ENCODE measurements around the gene MYRFL.
"Not testable (repeated sequence)": the region's sequence is repeated elsewhere in the genome, so short reads cannot be mapped to it uniquely, and the experiment has no call there.

The MYRFL gene

DNA sequence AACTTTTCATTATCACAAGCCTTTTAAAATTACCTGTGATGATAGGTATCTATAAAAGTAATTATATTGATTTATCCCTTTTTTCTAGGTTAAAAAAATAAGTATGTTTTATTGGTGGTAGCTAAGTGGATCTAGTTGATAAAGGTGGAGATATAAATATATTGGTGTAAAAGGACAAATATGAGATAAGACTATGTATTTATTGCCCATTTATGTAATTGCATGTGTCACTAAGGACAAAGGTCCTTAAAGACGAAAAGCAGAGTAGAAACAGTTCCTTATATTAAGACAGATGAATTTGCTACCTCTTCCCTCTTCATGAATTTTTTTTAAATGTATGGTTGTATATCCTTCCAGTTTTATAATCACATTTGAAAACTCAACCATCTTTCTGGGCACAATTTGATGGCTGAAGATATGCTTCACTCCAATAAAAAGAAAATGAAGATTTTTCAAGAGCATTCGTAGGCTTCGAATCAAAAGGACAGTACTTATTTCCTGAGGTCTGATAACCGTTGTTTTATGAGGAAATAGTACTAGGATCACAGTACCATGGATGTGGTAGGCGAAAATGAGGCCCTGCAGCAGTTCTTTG, at the start of gene MYRFL:
TSS of gene MYRFL (plus strand) at position 262 of the 595 bp plus-strand sequence. CDS start at position 553, 291 bp downstream.
- H3K9me3 ChIP-seq (ENCODE audit: control insufficient read depth in 1 of 2, low read length in 2 of 2) = no peaks in the 10 kb centered on the region
- peak within 1 kb of the TSS; percentile 61 to 64 for H3K9ac ChIP-seq (ENCODE audit: low read depth in 1 of 2, low read length in 2 of 2)
- H3K4me3 ChIP-seq (ENCODE audit: low read depth in 1 of 2, low read length in 2 of 2) = peak within 1 kb of the TSS; percentile 72 to 73
- no peaks in the 10 kb centered on the region for H3K27me3 ChIP-seq (ENCODE audit: control insufficient read depth in 1 of 2, insufficient read depth in 2 of 2, low read length in 2 of 2)
- H3K4me1 ChIP-seq (ENCODE audit: control insufficient read depth in 1 of 2, insufficient read depth in 2 of 2, low read length in 2 of 2) = peaks cover 8 to 24% of the 10 kb centered on the region in 2 donors
- no peaks in the 10 kb centered on the region for H3K36me3 ChIP-seq (ENCODE audit: control insufficient read depth in 1 of 2, insufficient read depth in 2 of 2, low read length in 2 of 2)
- H3K27ac ChIP-seq (ENCODE audit: low read depth, low read length) = peak within 1 kb of the TSS; percentile 11

DNA sequence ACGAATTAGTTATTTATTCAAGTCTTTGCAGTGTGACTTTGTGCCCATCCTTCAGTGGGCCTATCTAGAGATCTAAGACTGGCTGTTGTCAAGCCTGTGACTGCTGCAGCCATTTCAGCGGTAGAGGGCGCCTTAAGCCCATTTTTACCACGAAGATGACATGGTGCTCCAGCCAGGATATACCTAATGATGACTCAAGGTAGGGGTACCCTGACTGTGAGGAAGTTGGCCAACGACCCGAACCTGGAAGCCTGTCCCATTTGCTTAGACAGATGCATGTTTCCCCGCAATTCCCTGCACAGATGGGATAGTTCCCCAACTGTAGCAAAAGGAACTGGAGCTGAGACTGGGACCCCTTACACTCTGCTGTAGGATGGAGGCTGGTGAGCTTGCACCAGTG, 45.1 kb upstream of the MYRFL start:
- Histone ChIP-seq H3K4me3 (ENCODE audit: low read depth in 1 of 2, low read length in 2 of 2) (no peak overlapping the region), H3K27me3 (ENCODE audit: control insufficient read depth in 1 of 2, insufficient read depth in 2 of 2, low read length in 2 of 2) (no peaks in the 10 kb centered on the region), H3K9ac (ENCODE audit: low read depth in 1 of 2, low read length in 2 of 2) (no peak overlapping the region), H3K4me1 (ENCODE audit: control insufficient read depth in 1 of 2, insufficient read depth in 2 of 2, low read length in 2 of 2) (no peaks in the 10 kb centered on the region), H3K9me3 (ENCODE audit: control insufficient read depth in 1 of 2, low read length in 2 of 2) (no peaks in the 10 kb centered on the region), H3K36me3 (ENCODE audit: control insufficient read depth in 1 of 2, insufficient read depth in 2 of 2, low read length in 2 of 2) (peaks cover 0 to 8% of the 10 kb centered on the region in 2 donors), H3K27ac (ENCODE audit: low read depth, low read length) (no peak overlapping the region)

DNA sequence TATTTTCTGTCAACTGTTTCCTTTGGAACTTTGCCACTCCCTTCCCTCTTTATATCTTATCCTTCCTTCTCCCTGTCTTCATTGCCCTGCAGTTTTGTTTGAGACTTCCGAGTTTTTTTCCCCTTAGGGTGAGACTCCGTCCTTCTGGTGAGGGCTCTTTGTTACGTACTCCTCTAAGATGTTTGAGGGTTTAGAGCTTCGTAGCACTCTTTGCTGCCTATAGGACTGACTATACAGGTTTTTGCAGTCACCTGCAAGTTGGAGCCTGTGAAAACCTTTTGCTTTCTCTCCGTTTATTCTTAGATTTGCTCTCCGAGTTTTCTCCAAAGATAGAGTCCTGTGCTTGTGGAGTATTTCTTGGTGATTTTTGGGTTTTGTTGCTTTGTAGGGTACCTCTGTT, 41.7 kb upstream of the MYRFL start:
- no peak overlapping the region for H3K9ac ChIP-seq (ENCODE audit: low read depth in 1 of 2, low read length in 2 of 2)
- no peaks in the 10 kb centered on the region for H3K27me3 ChIP-seq (ENCODE audit: control insufficient read depth in 1 of 2, insufficient read depth in 2 of 2, low read length in 2 of 2)
- no peaks in the 10 kb centered on the region for H3K9me3 ChIP-seq (ENCODE audit: control insufficient read depth in 1 of 2, low read length in 2 of 2)
- no peak overlapping the region for H3K4me3 ChIP-seq (ENCODE audit: low read depth in 1 of 2, low read length in 2 of 2)
- peaks cover 4 to 24% of the 10 kb centered on the region in 2 donors for H3K36me3 ChIP-seq (ENCODE audit: control insufficient read depth in 1 of 2, insufficient read depth in 2 of 2, low read length in 2 of 2)
- no peak overlapping the region for H3K27ac ChIP-seq (ENCODE audit: low read depth, low read length)
- H3K4me1 ChIP-seq (ENCODE audit: control insufficient read depth in 1 of 2, insufficient read depth in 2 of 2, low read length in 2 of 2) = no peaks in the 10 kb centered on the region

DNA sequence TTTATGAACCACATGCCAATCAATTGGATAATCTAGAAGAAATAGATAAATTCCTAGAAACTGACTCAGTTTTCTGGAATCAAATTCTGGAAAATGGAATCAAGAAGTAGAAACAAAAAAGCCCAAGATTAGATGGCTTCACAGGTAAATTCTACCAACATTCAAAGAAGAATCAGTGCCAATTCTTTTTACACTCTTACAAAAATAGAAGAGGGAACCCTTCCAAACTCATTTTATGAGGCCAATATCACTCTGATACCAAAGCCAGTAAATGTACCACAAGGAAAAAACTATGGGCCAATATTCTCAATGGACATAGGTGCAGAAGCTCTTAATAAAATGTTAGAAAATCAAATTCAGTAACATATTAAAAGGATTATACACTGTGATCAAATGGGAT, 35.7 kb upstream of the MYRFL start:
- Histone ChIP-seq H3K27me3 (ENCODE audit: control insufficient read depth in 1 of 2, insufficient read depth in 2 of 2, low read length in 2 of 2) (no peaks in the 10 kb centered on the region), H3K4me3 (ENCODE audit: low read depth in 1 of 2, low read length in 2 of 2) (no peak overlapping the region), H3K9me3 (ENCODE audit: control insufficient read depth in 1 of 2, low read length in 2 of 2) (peaks cover 19 to 23% of the 10 kb centered on the region in 2 donors), H3K36me3 (ENCODE audit: control insufficient read depth in 1 of 2, insufficient read depth in 2 of 2, low read length in 2 of 2) (peaks cover 11 to 24% of the 10 kb centered on the region in 2 donors), H3K4me1 (ENCODE audit: control insufficient read depth in 1 of 2, insufficient read depth in 2 of 2, low read length in 2 of 2) (no peaks in the 10 kb centered on the region), H3K9ac (ENCODE audit: low read depth in 1 of 2, low read length in 2 of 2) (no peak overlapping the region), H3K27ac (ENCODE audit: low read depth, low read length) (no peak overlapping the region)

DNA sequence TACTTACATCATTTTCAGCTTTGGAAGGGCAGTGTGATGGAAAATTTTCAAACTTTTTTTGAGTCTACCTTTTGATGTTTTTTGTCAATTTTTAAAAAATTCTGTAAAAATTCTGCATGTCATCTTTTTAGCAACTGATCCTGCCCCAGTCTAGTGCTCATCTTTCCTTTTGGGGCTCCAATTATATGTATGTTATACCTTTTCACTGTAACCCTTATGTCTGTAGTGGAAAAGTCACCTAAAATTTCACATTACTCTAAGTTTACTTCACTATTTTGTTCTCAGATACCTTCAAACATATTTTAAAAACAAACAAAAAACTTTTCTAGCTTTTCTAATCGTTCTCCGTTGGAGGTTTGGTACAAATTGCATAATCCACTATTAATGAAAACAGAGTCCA, 32.5 kb upstream of the MYRFL start:
- H3K27ac ChIP-seq (ENCODE audit: low read depth, low read length) = no peak overlapping the region
- no peak overlapping the region for H3K9ac ChIP-seq (ENCODE audit: low read depth in 1 of 2, low read length in 2 of 2)
- no peak overlapping the region for H3K4me3 ChIP-seq (ENCODE audit: low read depth in 1 of 2, low read length in 2 of 2)
- H3K36me3 ChIP-seq (ENCODE audit: control insufficient read depth in 1 of 2, insufficient read depth in 2 of 2, low read length in 2 of 2) = peaks cover 18 to 20% of the 10 kb centered on the region in 2 donors
- peaks cover 19 to 23% of the 10 kb centered on the region in 2 donors for H3K9me3 ChIP-seq (ENCODE audit: control insufficient read depth in 1 of 2, low read length in 2 of 2)
- H3K27me3 ChIP-seq (ENCODE audit: control insufficient read depth in 1 of 2, insufficient read depth in 2 of 2, low read length in 2 of 2) = no peaks in the 10 kb centered on the region
- H3K4me1 ChIP-seq (ENCODE audit: control insufficient read depth in 1 of 2, insufficient read depth in 2 of 2, low read length in 2 of 2) = no peaks in the 10 kb centered on the region

DNA sequence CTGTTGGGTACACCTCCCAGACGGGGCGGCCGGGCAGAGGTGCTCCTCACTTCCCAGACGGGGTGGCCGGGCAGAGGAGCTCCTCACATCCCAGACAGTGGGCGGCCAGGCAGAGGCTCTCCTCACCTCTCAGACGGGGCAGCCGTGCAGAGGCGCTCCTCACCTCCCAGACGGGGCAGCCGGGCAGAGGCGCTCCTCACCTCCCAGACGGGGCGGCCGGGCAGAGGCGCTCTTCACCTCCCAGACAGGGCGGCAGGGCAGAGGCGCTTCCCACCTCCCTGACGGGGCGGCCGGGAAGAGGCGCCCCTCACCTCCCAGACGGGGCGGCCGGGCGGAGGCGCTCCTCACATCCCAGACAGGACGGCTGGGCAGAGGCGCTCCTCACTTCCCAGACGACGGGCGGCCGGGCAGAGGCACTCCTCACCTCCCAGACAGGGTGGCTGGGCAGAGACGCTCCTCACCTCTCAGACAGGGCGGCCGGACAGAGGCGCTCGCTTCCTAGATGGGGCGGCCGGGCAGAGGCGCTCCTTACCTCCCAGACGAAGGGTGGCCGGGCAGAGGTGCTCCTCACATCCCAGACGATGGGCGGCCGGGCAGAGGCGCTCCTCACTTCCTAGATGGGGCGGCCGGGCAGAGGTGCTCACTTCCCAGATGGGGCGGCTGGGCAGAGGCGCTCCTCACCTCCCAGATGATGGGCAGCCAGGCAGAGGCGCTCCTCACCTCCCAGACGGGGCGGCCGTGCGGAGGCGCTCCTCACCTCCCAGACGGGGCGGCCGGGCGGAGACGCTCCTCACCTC, 17.7 kb upstream of the MYRFL start:
- H3K27me3 ChIP-seq (ENCODE audit: control insufficient read depth in 1 of 2, insufficient read depth in 2 of 2, low read length in 2 of 2); H3K9ac ChIP-seq (ENCODE audit: low read depth in 1 of 2, low read length in 2 of 2); H3K9me3 ChIP-seq (ENCODE audit: control insufficient read depth in 1 of 2, low read length in 2 of 2); H3K36me3 ChIP-seq (ENCODE audit: control insufficient read depth in 1 of 2, insufficient read depth in 2 of 2, low read length in 2 of 2); H3K4me3 ChIP-seq (ENCODE audit: low read depth in 1 of 2, low read length in 2 of 2); H3K27ac ChIP-seq (ENCODE audit: low read depth, low read length); H3K4me1 ChIP-seq (ENCODE audit: control insufficient read depth in 1 of 2, insufficient read depth in 2 of 2, low read length in 2 of 2): not testable (repeated sequence)

DNA sequence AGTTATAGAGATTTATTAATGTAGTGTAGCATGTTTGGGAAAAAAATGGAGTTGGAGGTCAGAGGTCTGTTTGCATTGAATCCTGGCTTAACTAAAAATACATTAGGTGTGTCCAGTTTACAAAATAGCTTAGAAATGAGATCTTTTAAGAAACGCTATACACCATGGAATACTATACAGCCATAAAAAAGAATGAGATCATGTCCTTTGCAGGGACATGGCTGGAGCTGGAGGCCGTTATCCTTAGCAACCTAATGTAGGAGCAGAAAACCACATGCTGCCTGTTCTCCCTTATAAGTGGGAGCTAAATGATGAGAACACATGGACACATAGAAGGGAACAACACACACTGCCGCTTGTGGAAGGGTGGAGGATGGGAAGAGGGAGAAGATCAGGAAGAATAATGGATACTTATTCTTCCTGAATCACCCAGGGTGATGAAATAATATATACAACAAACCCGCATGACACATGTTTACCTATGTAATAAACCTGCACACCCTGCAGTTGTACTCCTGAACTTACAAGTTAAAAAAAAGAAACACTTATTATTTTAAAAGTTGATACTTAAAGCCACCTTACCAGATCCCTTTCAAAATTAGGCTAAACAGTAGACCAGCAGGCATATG, 14.0 kb upstream of the MYRFL start:
- no peaks in the 10 kb centered on the region for H3K4me1 ChIP-seq (ENCODE audit: control insufficient read depth in 1 of 2, insufficient read depth in 2 of 2, low read length in 2 of 2)
- no peak overlapping the region for H3K9ac ChIP-seq (ENCODE audit: low read depth in 1 of 2, low read length in 2 of 2)
- H3K4me3 ChIP-seq (ENCODE audit: low read depth in 1 of 2, low read length in 2 of 2) = no peak overlapping the region
- peaks cover 0 to 2% of the 10 kb centered on the region in 2 donors for H3K9me3 ChIP-seq (ENCODE audit: control insufficient read depth in 1 of 2, low read length in 2 of 2)
- no peaks in the 10 kb centered on the region for H3K27me3 ChIP-seq (ENCODE audit: control insufficient read depth in 1 of 2, insufficient read depth in 2 of 2, low read length in 2 of 2)
- H3K27ac ChIP-seq (ENCODE audit: low read depth, low read length) = no peak overlapping the region
- H3K36me3 ChIP-seq (ENCODE audit: control insufficient read depth in 1 of 2, insufficient read depth in 2 of 2, low read length in 2 of 2) = peaks cover 0 to 15% of the 10 kb centered on the region in 2 donors

DNA sequence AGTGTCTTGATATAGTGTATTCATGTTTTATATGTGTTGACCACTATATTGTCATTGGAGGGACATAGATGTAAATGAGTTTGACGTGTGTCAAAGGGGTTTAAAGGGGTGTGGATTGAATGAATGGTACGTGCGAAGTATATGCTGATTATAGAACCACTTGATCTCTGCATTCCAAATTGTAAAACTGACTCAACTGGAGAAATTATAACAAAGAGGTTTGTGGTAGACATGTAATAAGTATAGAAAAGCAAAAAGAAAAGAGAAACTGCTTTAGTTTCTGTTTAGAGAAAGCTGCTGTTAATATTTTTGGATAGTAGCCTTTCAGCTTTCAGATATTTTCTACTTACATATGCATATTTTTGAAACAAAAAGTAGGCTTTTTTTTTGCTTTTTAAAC, 8.9 kb upstream of the MYRFL start:
- Histone ChIP-seq H3K4me1 (ENCODE audit: control insufficient read depth in 1 of 2, insufficient read depth in 2 of 2, low read length in 2 of 2) (peaks cover 0 to under 1% of the 10 kb centered on the region in 2 donors), H3K36me3 (ENCODE audit: control insufficient read depth in 1 of 2, insufficient read depth in 2 of 2, low read length in 2 of 2) (peaks cover 0 to 19% of the 10 kb centered on the region in 2 donors), H3K9me3 (ENCODE audit: control insufficient read depth in 1 of 2, low read length in 2 of 2) (no peaks in the 10 kb centered on the region), H3K27ac (ENCODE audit: low read depth, low read length) (no peak overlapping the region), H3K4me3 (ENCODE audit: low read depth in 1 of 2, low read length in 2 of 2) (no peak overlapping the region), H3K27me3 (ENCODE audit: control insufficient read depth in 1 of 2, insufficient read depth in 2 of 2, low read length in 2 of 2) (no peaks in the 10 kb centered on the region), H3K9ac (ENCODE audit: low read depth in 1 of 2, low read length in 2 of 2) (no peak overlapping the region)

DNA sequence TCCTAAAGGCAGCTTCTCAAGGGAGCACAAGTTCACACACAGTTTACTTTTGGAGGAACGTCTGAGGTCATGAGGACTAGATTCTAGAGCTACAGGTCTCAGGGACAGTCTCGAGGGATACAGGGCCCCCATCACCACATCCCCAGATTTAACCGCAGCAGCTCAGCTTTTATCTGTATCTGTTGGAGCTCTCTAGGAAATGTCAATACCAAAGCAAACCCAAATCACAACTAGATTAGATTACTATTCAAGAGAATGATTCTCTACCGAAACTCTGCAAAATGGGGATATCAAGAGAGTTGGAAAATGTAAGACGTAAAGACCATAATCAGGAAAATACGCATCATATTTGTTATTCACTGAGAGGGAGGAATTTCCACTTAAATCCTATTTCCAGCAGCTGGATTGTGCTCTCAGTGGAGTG, 4.0 kb upstream of the MYRFL start:
- Histone ChIP-seq H3K4me1 (ENCODE audit: control insufficient read depth in 1 of 2, insufficient read depth in 2 of 2, low read length in 2 of 2) (peaks cover 8 to 12% of the 10 kb centered on the region in 2 donors), H3K27me3 (ENCODE audit: control insufficient read depth in 1 of 2, insufficient read depth in 2 of 2, low read length in 2 of 2) (no peaks in the 10 kb centered on the region), H3K36me3 (ENCODE audit: control insufficient read depth in 1 of 2, insufficient read depth in 2 of 2, low read length in 2 of 2) (peaks cover 0 to 4% of the 10 kb centered on the region in 2 donors), H3K4me3 (ENCODE audit: low read depth in 1 of 2, low read length in 2 of 2) (no peak overlapping the region), H3K27ac (ENCODE audit: low read depth, low read length) (no peak overlapping the region), H3K9me3 (ENCODE audit: control insufficient read depth in 1 of 2, low read length in 2 of 2) (no peaks in the 10 kb centered on the region), H3K9ac (ENCODE audit: low read depth in 1 of 2, low read length in 2 of 2) (no peak overlapping the region)

Data from duodenal mucosa (tissue), 2 donors.